Measurements from ENCODE around the gene SPI1. TPM values are rescaled to one million over a fixed set of nuclear protein-coding genes. Genes with fewer than 3 reads are reported as not detected.
A peak's percentile ranks its signal among the peaks of the same experiment; 100 is the strongest.

SPI1 gene
- total RNA-seq, 1 donor from 2014 or later = 295 TPM

GRCh38 chr11:47413351-47413750 is 35.0 kb upstream of the SPI1 start:
- H3K36me3 ChIP-seq = peaks cover 54% of the 10 kb centered on the region
- peak overlapping the region; percentile 49 for H3K27ac ChIP-seq
- ATAC-seq = no peak
- TF ChIP-seq CTCF (IDR thresholded peaks at IDR 0.05) = no peak
- no peak overlapping the region for H3K4me3 ChIP-seq
- H3K4me1 ChIP-seq = peaks cover 47% of the 10 kb centered on the region
- H3K9me3 ChIP-seq = no peaks in the 10 kb centered on the region
- intact Hi-C loops (cut with DNase I) = no loop called here
- DNase-seq = no peak
- no peaks in the 10 kb centered on the region for H3K27me3 ChIP-seq (ENCODE audit: low read depth)

DNA sequence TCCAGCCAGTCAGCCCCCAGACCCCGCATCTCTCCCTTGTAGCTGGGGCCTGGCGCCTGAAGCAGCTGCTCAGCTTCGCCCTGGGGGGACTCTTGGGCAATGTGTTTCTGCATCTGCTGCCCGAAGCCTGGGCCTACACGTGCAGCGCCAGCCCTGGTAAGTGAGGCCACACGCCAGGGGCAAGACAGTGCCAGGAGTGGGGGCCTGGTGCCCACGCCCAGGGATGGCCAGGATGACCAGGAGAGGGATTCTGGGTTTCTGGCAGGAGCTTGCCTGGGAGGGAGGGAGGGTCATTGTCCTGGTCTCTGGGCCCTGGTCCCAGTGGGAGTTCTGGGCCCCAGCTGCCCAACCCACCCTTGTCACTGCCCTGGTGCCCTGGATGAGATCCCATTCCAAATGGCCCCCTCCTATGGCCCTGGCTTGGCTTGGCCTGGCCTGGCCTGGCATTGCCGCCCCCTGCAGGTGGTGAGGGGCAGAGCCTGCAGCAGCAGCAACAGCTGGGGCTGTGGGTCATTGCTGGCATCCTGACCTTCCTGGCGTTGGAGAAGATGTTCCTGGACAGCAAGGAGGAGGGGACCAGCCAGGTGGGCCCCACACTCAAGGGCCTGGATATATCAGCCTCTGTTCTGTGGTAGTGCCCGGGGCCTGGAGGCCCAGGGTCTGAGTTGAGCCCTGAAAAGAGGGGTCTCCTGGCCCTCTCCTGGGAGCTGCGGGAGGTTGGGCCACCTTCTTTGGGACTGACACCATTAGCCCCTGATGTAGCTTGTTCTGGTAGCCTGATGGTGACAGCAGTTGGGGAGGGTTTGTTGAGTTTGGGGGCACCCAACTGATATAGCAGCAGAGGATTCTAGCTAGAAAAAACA is 33.8 kb upstream of the SPI1 start:
- no peaks in the 10 kb centered on the region for H3K27me3 ChIP-seq (ENCODE audit: low read depth)
- intact Hi-C loops (cut with DNase I) = no loop called here
- H3K9me3 ChIP-seq = no peaks in the 10 kb centered on the region
- DNase-seq (peak; percentile 75), ATAC-seq (no peak)
- peak; percentile 78 for TF ChIP-seq CTCF (IDR thresholded peaks at IDR 0.05)
- peaks cover 51% of the 10 kb centered on the region for H3K4me1 ChIP-seq
- H3K36me3 ChIP-seq = peaks cover 41% of the 10 kb centered on the region
- no peak overlapping the region for H3K4me3 ChIP-seq
- H3K27ac ChIP-seq = no peak overlapping the region

GRCh38 chr11:47410370-47411264 is 32.3 kb upstream of the SPI1 start:
- no peaks in the 10 kb centered on the region for H3K27me3 ChIP-seq (ENCODE audit: low read depth)
- ATAC-seq (no peak), DNase-seq (no peak)
- no peak overlapping the region for H3K27ac ChIP-seq
- TF ChIP-seq CTCF (IDR thresholded peaks at IDR 0.05) = no peak
- intact Hi-C loops (cut with DNase I) = no loop called here
- no peak overlapping the region for H3K4me3 ChIP-seq
- no peaks in the 10 kb centered on the region for H3K9me3 ChIP-seq
- peaks cover 33% of the 10 kb centered on the region for H3K36me3 ChIP-seq
- peaks cover 44% of the 10 kb centered on the region for H3K4me1 ChIP-seq

DNA sequence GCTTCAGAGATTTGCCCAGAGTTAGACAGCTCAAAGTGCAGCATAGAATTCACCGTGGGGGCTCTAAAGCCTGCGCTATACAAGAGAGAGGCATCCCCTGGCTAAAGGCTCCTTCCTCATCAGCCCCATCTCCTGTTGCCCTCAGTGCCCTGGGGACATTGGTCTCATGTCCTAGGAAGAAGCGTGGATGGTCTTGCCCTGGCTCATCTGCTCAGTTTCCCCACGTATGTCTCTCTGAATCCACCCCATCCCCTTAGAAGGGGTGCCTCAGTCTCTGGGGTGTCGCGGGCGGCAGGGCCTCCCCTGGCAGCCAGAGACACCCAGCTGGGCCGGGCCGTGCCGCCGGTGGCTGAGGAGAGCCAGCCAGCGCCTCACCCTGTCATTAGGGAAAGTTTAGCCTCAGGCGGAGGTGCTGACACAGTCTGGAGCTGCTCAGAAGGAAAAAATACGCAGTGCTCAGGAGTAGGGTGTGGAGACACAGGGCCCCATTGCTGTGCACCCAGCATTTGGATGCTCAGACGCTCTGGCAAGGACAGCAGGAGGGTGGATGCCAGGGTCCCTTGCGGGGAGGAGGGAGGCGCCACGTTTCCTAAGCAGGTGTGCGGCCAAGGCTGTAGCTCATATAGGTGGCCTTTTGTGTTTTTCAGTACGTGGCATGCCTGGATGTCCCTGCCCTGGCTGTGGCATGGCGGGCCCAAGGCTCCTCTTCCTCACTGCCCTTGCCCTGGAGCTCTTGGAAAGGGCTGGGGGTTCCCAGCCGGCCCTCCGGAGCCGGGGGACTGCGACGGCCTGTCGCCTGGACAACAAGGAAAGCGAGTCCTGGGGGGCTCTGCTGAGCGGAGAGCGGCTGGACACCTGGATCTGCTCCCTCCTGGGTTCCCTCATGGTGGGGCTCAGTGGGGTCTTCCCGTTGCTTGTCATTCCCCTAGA is 31.4 kb upstream of the SPI1 start:
- no peak for ATAC-seq
- no peaks in the 10 kb centered on the region for H3K27me3 ChIP-seq (ENCODE audit: low read depth)
- TF ChIP-seq CTCF (IDR thresholded peaks at IDR 0.05) = no peak
- H3K4me1 ChIP-seq = peaks cover 35% of the 10 kb centered on the region
- H3K4me3 ChIP-seq = peak overlapping the region; percentile 76
- no peaks in the 10 kb centered on the region for H3K9me3 ChIP-seq
- DNase-seq = no peak
- intact Hi-C loops (cut with DNase I) = no loop called here
- H3K36me3 ChIP-seq = peaks cover 24% of the 10 kb centered on the region
- peak overlapping the region; percentile 88 for H3K27ac ChIP-seq
